T-helper 17 cell (primary cell): ENCODE results near the gene RAB11FIP4. TPM values are rescaled to one million over a fixed set of nuclear protein-coding genes. Genes with fewer than 3 reads are reported as not detected.

Experiments used
- ATAC-seq: fragments of 150-1000 bp; cut with Tn5 transposase; 2 replicates; pipeline ENCODE4 v1.10.0; 2021; ENCODE audit warnings: mild to moderate bottlenecking, moderate library complexity
- DNase-seq, 3 donors: peaks; one replicate each; pipeline versions ENCODE4 v3.0.0 to v3.0.0-alpha.2; 2020 to 2021
- H3K9me3 ChIP-seq: one replicate; pipeline ENCODE4 v1.7.0; 2013; ENCODE audit warnings: low read length, mild to moderate bottlenecking; ENCODE audit not compliant: control insufficient read depth, poor library complexity, severe bottlenecking
- H3K27ac Mint-ChIP-seq: one replicate; pipeline ENCODE4 v1.8.0; 2022; ENCODE audit warnings: mild to moderate bottlenecking, moderate library complexity, mixed read lengths
- H3K27me3 Mint-ChIP-seq: one replicate; pipeline ENCODE4 v1.8.0; 2022; ENCODE audit warnings: mixed read lengths
- H3K36me3 Mint-ChIP-seq: one replicate; pipeline ENCODE4 v1.8.0; 2022; ENCODE audit warnings: low read depth, mixed read lengths
- H3K4me1 Mint-ChIP-seq: one replicate; pipeline ENCODE4 v1.8.0; 2022; ENCODE audit warnings: mild to moderate bottlenecking, mixed read lengths
- H3K4me3 Mint-ChIP-seq: one replicate; pipeline ENCODE4 v1.8.0; 2022; ENCODE audit warnings: mild to moderate bottlenecking, moderate library complexity, mixed read lengths
- total RNA-seq, 4 donors: library from RNA in 2 of 4; stranded (reverse) in 2 of 4; gene quantifications; one replicate each; pipeline ENCODE4 v1.2.3 and lab custom pipeline; 2022 to 2026

RAB11FIP4 gene
- total RNA-seq, 2 donors from 2014 or later, result 47.4 to 61.9 TPM

- no peak for ATAC-seq
- Mint-ChIP-seq H3K27me3 (no peaks in the 10 kb centered on the region), H3K36me3 (no peaks in the 10 kb centered on the region), H3K4me3 (peak overlapping the region; percentile 70), H3K27ac (peak overlapping the region; percentile 93), H3K4me1 (peaks cover 59% of the 10 kb centered on the region)
- DNase-seq, result no peak
- no peaks in the 10 kb centered on the region for H3K9me3 ChIP-seq
These were observed 103.8 kb downstream of the RAB11FIP4 start for GRCh38 chr17:31495022-31495885.

GRCh38 chr17:31496097-31496496, 104.6 kb downstream of the RAB11FIP4 start:
- Mint-ChIP-seq H3K27me3 (no peaks in the 10 kb centered on the region), H3K4me3 (no peak overlapping the region), H3K36me3 (no peaks in the 10 kb centered on the region), H3K27ac (peak overlapping the region; percentile 93), H3K4me1 (peaks cover 52% of the 10 kb centered on the region)
- ATAC-seq (no peak), DNase-seq (no peak)
- H3K9me3 ChIP-seq, result no peaks in the 10 kb centered on the region

GRCh38 chr17:31496601-31497000, 105.1 kb downstream of the RAB11FIP4 start:
- Mint-ChIP-seq H3K4me1 (peaks cover 47% of the 10 kb centered on the region), H3K4me3 (no peak overlapping the region), H3K27me3 (no peaks in the 10 kb centered on the region), H3K36me3 (no peaks in the 10 kb centered on the region), H3K27ac (no peak overlapping the region)
- DNase-seq, result no peak
- H3K9me3 ChIP-seq, result no peaks in the 10 kb centered on the region
- ATAC-seq, result no peak

GRCh38 chr17:31497431-31497830, 106.0 kb downstream of the RAB11FIP4 start:
- H3K9me3 ChIP-seq, result no peaks in the 10 kb centered on the region
- ATAC-seq (no peak), DNase-seq (no peak)
- H3K27me3 Mint-ChIP-seq, result no peaks in the 10 kb centered on the region
- H3K36me3 Mint-ChIP-seq, result no peaks in the 10 kb centered on the region
- no peak overlapping the region for H3K27ac Mint-ChIP-seq
- H3K4me1 Mint-ChIP-seq, result peaks cover 39% of the 10 kb centered on the region
- no peak overlapping the region for H3K4me3 Mint-ChIP-seq

GRCh38 chr17:31497994-31498826, 106.7 kb downstream of the RAB11FIP4 start:
- Mint-ChIP-seq H3K4me1 (peaks cover 32% of the 10 kb centered on the region), H3K36me3 (no peaks in the 10 kb centered on the region), H3K27ac (no peak overlapping the region)

GRCh38 chr17:31499771-31500554, 108.5 kb downstream of the RAB11FIP4 start:
- H3K27ac Mint-ChIP-seq, result peak overlapping the region; percentile 72
- H3K27me3 Mint-ChIP-seq, result no peaks in the 10 kb centered on the region
- H3K36me3 Mint-ChIP-seq, result no peaks in the 10 kb centered on the region
- no peak overlapping the region for H3K4me3 Mint-ChIP-seq
- H3K4me1 Mint-ChIP-seq, result peaks cover 24% of the 10 kb centered on the region
- no peaks in the 10 kb centered on the region for H3K9me3 ChIP-seq
- no peak for ATAC-seq
- DNase-seq, result no peak

More at GRCh38 chr17:31497994-31498826, 106.7 kb downstream of the RAB11FIP4 start:
- H3K9me3 ChIP-seq, result no peaks in the 10 kb centered on the region
- Mint-ChIP-seq H3K27me3 (no peaks in the 10 kb centered on the region), H3K4me3 (no peak overlapping the region)
- ATAC-seq (no peak), DNase-seq (no peak)

GRCh38 chr17:31506517-31506916, 115.0 kb downstream of the RAB11FIP4 start:
- no peak for ATAC-seq
- no peak overlapping the region for H3K4me3 Mint-ChIP-seq

GRCh38 chr17:31508288-31509094, 117.0 kb downstream of the RAB11FIP4 start:
- Mint-ChIP-seq H3K4me1 (peaks cover 42% of the 10 kb centered on the region), H3K4me3 (peak overlapping the region; percentile 95), H3K27me3 (no peaks in the 10 kb centered on the region), H3K36me3 (no peaks in the 10 kb centered on the region), H3K27ac (peak overlapping the region; percentile 97)
- peak in 2 of 3 donors; percentile 47 for DNase-seq
- H3K9me3 ChIP-seq, result no peaks in the 10 kb centered on the region
- peak; percentile 91 for ATAC-seq

More at GRCh38 chr17:31506517-31506916, 115.0 kb downstream of the RAB11FIP4 start:
- Mint-ChIP-seq H3K4me1 (peaks cover 43% of the 10 kb centered on the region), H3K27me3 (no peaks in the 10 kb centered on the region), H3K27ac (peak overlapping the region; percentile 90), H3K36me3 (no peaks in the 10 kb centered on the region)
- no peaks in the 10 kb centered on the region for H3K9me3 ChIP-seq
- no peak for DNase-seq

GRCh38 chr17:31509095-31509804, 117.8 kb downstream of the RAB11FIP4 start:
- Mint-ChIP-seq H3K4me3 (peak overlapping the region; percentile 95), H3K36me3 (no peaks in the 10 kb centered on the region), H3K4me1 (peaks cover 42% of the 10 kb centered on the region), H3K27ac (peak overlapping the region; percentile 97), H3K27me3 (no peaks in the 10 kb centered on the region)
- H3K9me3 ChIP-seq, result no peaks in the 10 kb centered on the region
- DNase-seq, result no peak
- ATAC-seq, result no peak

- peak overlapping the region; percentile 95 for H3K4me3 Mint-ChIP-seq
- DNase-seq (no peak), ATAC-seq (no peak)
- H3K36me3 Mint-ChIP-seq, result no peaks in the 10 kb centered on the region
- peaks cover 42% of the 10 kb centered on the region for H3K4me1 Mint-ChIP-seq
- no peaks in the 10 kb centered on the region for H3K27me3 Mint-ChIP-seq
- H3K27ac Mint-ChIP-seq, result peak overlapping the region; percentile 97
- no peaks in the 10 kb centered on the region for H3K9me3 ChIP-seq
These were observed 118.3 kb downstream of the RAB11FIP4 start for GRCh38 chr17:31509805-31510177.

GRCh38 chr17:31510308-31511194, 119.1 kb downstream of the RAB11FIP4 start:
- Mint-ChIP-seq H3K27me3 (no peaks in the 10 kb centered on the region), H3K4me1 (peaks cover 38% of the 10 kb centered on the region), H3K4me3 (peak overlapping the region; percentile 95), H3K36me3 (no peaks in the 10 kb centered on the region), H3K27ac (peak overlapping the region; percentile 97)
- ATAC-seq (no peak), DNase-seq (no peak)
- no peaks in the 10 kb centered on the region for H3K9me3 ChIP-seq
